ENCODE results near the gene GNAS-AS1.
A peak's percentile ranks its signal among the peaks of the same experiment; 100 is the strongest.

Gene GNAS-AS1

GRCh38 chr20:58850693-58851174, at the start of gene GNAS-AS1:
GNAS-AS1 (minus strand) TSS chr20:58850902.
- H3K4me1 Mint-ChIP-seq (ENCODE audit: low read depth): peaks cover 15% of the 10 kb centered on the region
- no peak within 1 kb of the TSS for H3K27ac Mint-ChIP-seq
- H3K27me3 Mint-ChIP-seq (ENCODE audit: low read depth): peaks cover 74% of the 10 kb centered on the region
- peaks cover 3% of the 10 kb centered on the region for H3K36me3 Mint-ChIP-seq (ENCODE audit: low read depth)
- H3K4me3 Mint-ChIP-seq: peak within 1 kb of the TSS; percentile 91
- H3K9me3 Mint-ChIP-seq: no peaks in the 10 kb centered on the region

GRCh38 chr20:58900397-58900796, 49.7 kb upstream of the GNAS-AS1 start:
- Mint-ChIP-seq H3K4me3 (no peak overlapping the region), H3K4me1 (ENCODE audit: low read depth) (peaks cover 41% of the 10 kb centered on the region), H3K36me3 (ENCODE audit: low read depth) (peaks cover 51% of the 10 kb centered on the region)

GRCh38 chr20:58899512-58899911, 48.8 kb upstream of the GNAS-AS1 start:
- Mint-ChIP-seq H3K27me3 (ENCODE audit: low read depth) (no peaks in the 10 kb centered on the region), H3K36me3 (ENCODE audit: low read depth) (peaks cover 45% of the 10 kb centered on the region), H3K27ac (no peak overlapping the region), H3K4me1 (ENCODE audit: low read depth) (peaks cover 50% of the 10 kb centered on the region), H3K4me3 (no peak overlapping the region), H3K9me3 (no peaks in the 10 kb centered on the region)

More at GRCh38 chr20:58900397-58900796, 49.7 kb upstream of the GNAS-AS1 start:
- Mint-ChIP-seq H3K27me3 (ENCODE audit: low read depth) (no peaks in the 10 kb centered on the region), H3K9me3 (no peaks in the 10 kb centered on the region), H3K27ac (no peak overlapping the region)

- Mint-ChIP-seq H3K36me3 (ENCODE audit: low read depth) (peaks cover 44% of the 10 kb centered on the region), H3K27me3 (ENCODE audit: low read depth) (no peaks in the 10 kb centered on the region), H3K4me1 (ENCODE audit: low read depth) (peaks cover 54% of the 10 kb centered on the region), H3K9me3 (no peaks in the 10 kb centered on the region), H3K27ac (no peak overlapping the region), H3K4me3 (no peak overlapping the region)
These were observed 48.1 kb upstream of the GNAS-AS1 start for GRCh38 chr20:58898629-58899408.

GRCh38 chr20:58897488-58897887, 46.8 kb upstream of the GNAS-AS1 start:
- Mint-ChIP-seq H3K4me3 (no peak overlapping the region), H3K36me3 (ENCODE audit: low read depth) (peaks cover 39% of the 10 kb centered on the region), H3K9me3 (no peaks in the 10 kb centered on the region), H3K4me1 (ENCODE audit: low read depth) (peaks cover 52% of the 10 kb centered on the region), H3K27ac (no peak overlapping the region), H3K27me3 (ENCODE audit: low read depth) (no peaks in the 10 kb centered on the region)

GRCh38 chr20:58896820-58897219, 46.1 kb upstream of the GNAS-AS1 start:
- H3K27me3 Mint-ChIP-seq (ENCODE audit: low read depth): no peaks in the 10 kb centered on the region
- no peak overlapping the region for H3K4me3 Mint-ChIP-seq
- H3K36me3 Mint-ChIP-seq (ENCODE audit: low read depth): peaks cover 36% of the 10 kb centered on the region
- peaks cover 52% of the 10 kb centered on the region for H3K4me1 Mint-ChIP-seq (ENCODE audit: low read depth)
- H3K9me3 Mint-ChIP-seq: no peaks in the 10 kb centered on the region
- H3K27ac Mint-ChIP-seq: no peak overlapping the region

GRCh38 chr20:58895448-58896180, 44.9 kb upstream of the GNAS-AS1 start:
- peak overlapping the region; percentile 35 for H3K4me3 Mint-ChIP-seq
- H3K9me3 Mint-ChIP-seq: no peaks in the 10 kb centered on the region
- H3K36me3 Mint-ChIP-seq (ENCODE audit: low read depth): peaks cover 34% of the 10 kb centered on the region
- peaks cover 50% of the 10 kb centered on the region for H3K4me1 Mint-ChIP-seq (ENCODE audit: low read depth)
- peak overlapping the region; percentile 4 for H3K27ac Mint-ChIP-seq
- no peaks in the 10 kb centered on the region for H3K27me3 Mint-ChIP-seq (ENCODE audit: low read depth)

GRCh38 chr20:58894652-58895447, 44.1 kb upstream of the GNAS-AS1 start:
- Mint-ChIP-seq H3K4me3 (peak overlapping the region; percentile 35), H3K9me3 (no peaks in the 10 kb centered on the region), H3K4me1 (ENCODE audit: low read depth) (peaks cover 47% of the 10 kb centered on the region), H3K36me3 (ENCODE audit: low read depth) (peaks cover 29% of the 10 kb centered on the region), H3K27ac (peak overlapping the region; percentile 4), H3K27me3 (ENCODE audit: low read depth) (no peaks in the 10 kb centered on the region)

- H3K4me3 Mint-ChIP-seq: peak overlapping the region; percentile 80
- H3K27ac Mint-ChIP-seq: peak overlapping the region; percentile 83
- peaks cover 42% of the 10 kb centered on the region for H3K4me1 Mint-ChIP-seq (ENCODE audit: low read depth)
- H3K9me3 Mint-ChIP-seq: no peaks in the 10 kb centered on the region
- H3K27me3 Mint-ChIP-seq (ENCODE audit: low read depth): no peaks in the 10 kb centered on the region
- peaks cover 21% of the 10 kb centered on the region for H3K36me3 Mint-ChIP-seq (ENCODE audit: low read depth)
These were observed 42.8 kb upstream of the GNAS-AS1 start for GRCh38 chr20:58893355-58894120.

- H3K36me3 Mint-ChIP-seq (ENCODE audit: low read depth): peaks cover 20% of the 10 kb centered on the region
- peaks cover 42% of the 10 kb centered on the region for H3K4me1 Mint-ChIP-seq (ENCODE audit: low read depth)
- H3K27me3 Mint-ChIP-seq (ENCODE audit: low read depth): no peaks in the 10 kb centered on the region
- no peaks in the 10 kb centered on the region for H3K9me3 Mint-ChIP-seq
- H3K4me3 Mint-ChIP-seq: peak overlapping the region; percentile 96
- peak overlapping the region; percentile 99 for H3K27ac Mint-ChIP-seq
These were observed 42.2 kb upstream of the GNAS-AS1 start for GRCh38 chr20:58892932-58893224.

GRCh38 chr20:58892141-58892931, 41.6 kb upstream of the GNAS-AS1 start:
- H3K27ac Mint-ChIP-seq: peak overlapping the region; percentile 99
- H3K27me3 Mint-ChIP-seq (ENCODE audit: low read depth): no peaks in the 10 kb centered on the region
- no peaks in the 10 kb centered on the region for H3K9me3 Mint-ChIP-seq
- H3K36me3 Mint-ChIP-seq (ENCODE audit: low read depth): peaks cover 17% of the 10 kb centered on the region
- H3K4me1 Mint-ChIP-seq (ENCODE audit: low read depth): peaks cover 40% of the 10 kb centered on the region
- H3K4me3 Mint-ChIP-seq: peak overlapping the region; percentile 96

- Mint-ChIP-seq H3K9me3 (no peaks in the 10 kb centered on the region), H3K36me3 (ENCODE audit: low read depth) (peaks cover 14% of the 10 kb centered on the region), H3K27me3 (ENCODE audit: low read depth) (no peaks in the 10 kb centered on the region), H3K4me1 (ENCODE audit: low read depth) (peaks cover 41% of the 10 kb centered on the region), H3K27ac (peak overlapping the region; percentile 99), H3K4me3 (peak overlapping the region; percentile 96)
These were observed 41.0 kb upstream of the GNAS-AS1 start for GRCh38 chr20:58891718-58892140.

- Mint-ChIP-seq H3K36me3 (ENCODE audit: low read depth) (peaks cover 12% of the 10 kb centered on the region), H3K4me1 (ENCODE audit: low read depth) (peaks cover 43% of the 10 kb centered on the region), H3K9me3 (no peaks in the 10 kb centered on the region), H3K27ac (peak overlapping the region; percentile 55), H3K4me3 (peak overlapping the region; percentile 71), H3K27me3 (ENCODE audit: low read depth) (no peaks in the 10 kb centered on the region)
These were observed 40.5 kb upstream of the GNAS-AS1 start for GRCh38 chr20:58891086-58891717.

Data from T-helper 1 cell treated with Interleukin-12 subunit alpha and Interleukin-12 subunit beta and Interleukin-4 antibody, amounts not matched to agents 30 μg/mL and 1 μg/mL, for 36 hours (primary cell).